Neural cell (in vitro differentiated cells): ENCODE measurements around the gene CCDC63. TPM values are rescaled to one million over a fixed set of nuclear protein-coding genes. Genes with fewer than 3 reads are reported as not detected.

Experiments
- H2AFZ ChIP-seq: fragments of 200-600, 300-800 bp; sonication (generic), shearing (Covaris generic); 2 replicates; pipeline ENCODE4 v1.6.0; 2014; ENCODE audit warnings: low read depth, mild to moderate bottlenecking, antibody characterized with exemption, low read length, moderate library complexity
- H3F3A ChIP-seq: fragments of 200-600 bp; shearing (Covaris generic); 2 replicates; pipeline ENCODE4 v1.6.1; 2016; ENCODE audit warnings: mild to moderate bottlenecking, moderate library complexity, mixed read lengths, antibody characterized with exemption, low read length; ENCODE audit not compliant: insufficient read depth, poor library complexity, severe bottlenecking
- H3K27ac ChIP-seq: fragments of 200-600, 300-800 bp; sonication (generic), shearing (Covaris generic); 2 replicates; pipeline ENCODE4 v1.5.1; 2014; ENCODE audit warnings: mild to moderate bottlenecking, low read length, moderate library complexity
- H3K27me3 ChIP-seq: fragments of 300-800, 200-600 bp; sonication (generic), shearing (Covaris generic); 2 replicates; pipeline ENCODE4 v1.6.0; 2014; ENCODE audit warnings: mild to moderate bottlenecking, low read depth, low read length, moderate library complexity; ENCODE audit not compliant: insufficient read depth
- H3K36me3 ChIP-seq: fragments of 300-800, 200-600 bp; sonication (generic), shearing (Covaris generic); 2 replicates; pipeline ENCODE4 v1.5.1; 2014; ENCODE audit warnings: mild to moderate bottlenecking, antibody characterized with exemption, low read length, moderate library complexity; ENCODE audit not compliant: insufficient read depth
- H3K4me2 ChIP-seq: fragments of 300-800, 200-600 bp; sonication (generic), shearing (Covaris generic); 2 replicates; pipeline ENCODE4 v1.6.0; 2014; ENCODE audit warnings: mild to moderate bottlenecking, low read length
- H3K4me3 ChIP-seq: fragments of 300-800, 200-600 bp; sonication (generic), shearing (Covaris generic); 2 replicates; pipeline ENCODE4 v1.5.1; 2014; ENCODE audit warnings: mild to moderate bottlenecking, low read length, moderate library complexity
- H3K79me2 ChIP-seq: fragments of 200-600 bp; shearing (Covaris generic); replicated peaks from 2 replicates; pipeline ENCODE4 v1.6.0; 2014; ENCODE audit warnings: mild to moderate bottlenecking, low read length, moderate library complexity; ENCODE audit not compliant: insufficient read depth
- H3K9ac ChIP-seq: fragments of 300-800, 200-600 bp; sonication (generic), shearing (Covaris generic); 2 replicates; pipeline ENCODE4 v1.6.1; 2016; ENCODE audit warnings: mild to moderate bottlenecking, low read length, mixed read lengths
- H3K9me2 ChIP-seq: fragments of 200-600 bp; shearing (Covaris generic); 2 replicates; pipeline ENCODE4 v1.6.1; 2016; ENCODE audit warnings: mild to moderate bottlenecking, low read length, mixed read lengths; ENCODE audit not compliant: insufficient read depth
- H3K9me3 ChIP-seq: fragments of 200-600, 300-800 bp; sonication (generic), shearing (Covaris generic); 2 replicates; pipeline ENCODE4 v1.6.1; 2016; ENCODE audit warnings: mild to moderate bottlenecking, mixed run types, low read length, moderate library complexity, mixed read lengths
- H4K20me1 ChIP-seq: fragments of 200-600 bp; shearing (Covaris generic); 2 replicates; pipeline ENCODE4 v1.6.1; 2016; ENCODE audit warnings: mild to moderate bottlenecking, mixed run types; ENCODE audit not compliant: insufficient read depth
- CTCF ChIP-seq: fragments of 450-650 bp; IDR thresholded peaks from 2 replicates; pipeline ENCODE4 v1.5.1; 2014; ENCODE audit warnings: antibody characterized with exemption, mild to moderate bottlenecking, moderate library complexity; ENCODE audit not compliant: poor library complexity, severe bottlenecking
- EP300 ChIP-seq: fragments of 450-650 bp; conservative IDR thresholded peaks from 2 replicates; pipeline ENCODE4 v1.6.1; 2014; ENCODE audit warnings: antibody characterized with exemption, mild to moderate bottlenecking, moderate library complexity; ENCODE audit not compliant: poor library complexity, severe bottlenecking
- EZH2 ChIP-seq: fragments of 200-600, 300-800 bp; shearing (Covaris generic), sonication (generic); IDR thresholded peaks from 2 replicates; pipeline ENCODE4 v1.6.1; 2014; ENCODE audit warnings: antibody characterized with exemption, low read length, borderline replicate concordance, mild to moderate bottlenecking; ENCODE audit not compliant: insufficient read depth, poor library complexity, severe bottlenecking
- MXI1 ChIP-seq: fragments of 450-650 bp; conservative IDR thresholded peaks from 2 replicates; pipeline ENCODE4 v1.6.1; 2014; ENCODE audit warnings: antibody characterized with exemption, mild to moderate bottlenecking; ENCODE audit not compliant: poor library complexity, severe bottlenecking
- POLR2AphosphoS5 ChIP-seq: IDR thresholded peaks from 2 replicates; pipeline ENCODE4 v1.6.1; 2012
- RAD21 ChIP-seq: fragments of 450-650 bp; conservative IDR thresholded peaks from 2 replicates; pipeline ENCODE4 v1.6.1; 2014; ENCODE audit warnings: antibody characterized with exemption, mild to moderate bottlenecking, moderate library complexity
- REST ChIP-seq: IDR thresholded peaks from 2 replicates; pipeline ENCODE4 v1.6.1; 2012; ENCODE audit warnings: borderline replicate concordance
- SMC3 ChIP-seq: fragments of 450-650 bp; conservative IDR thresholded peaks from 2 replicates; pipeline ENCODE4 v1.6.1; 2014; ENCODE audit warnings: antibody characterized with exemption, mild to moderate bottlenecking, moderate library complexity; ENCODE audit not compliant: poor library complexity
- TAF1 ChIP-seq: IDR thresholded peaks from 2 replicates; pipeline ENCODE4 v1.6.1; 2012; ENCODE audit warnings: low read depth
- polyA plus RNA-seq: library from polyadenylated mRNA; depleted of rRNA; stranded (reverse); fragments of >200 nt; gene quantifications from 2 replicates; pipeline ENCODE4 v1.2.3, GENCODE V29; 2014

Gene CCDC63
- polyA plus RNA-seq, 1 donor from 2014 or later, result not detected

- H3F3A ChIP-seq, result no peaks in the 10 kb centered on the region
- no peaks in the 10 kb centered on the region for H3K9me2 ChIP-seq
- no peak overlapping the region for H3K9ac ChIP-seq
- no peaks in the 10 kb centered on the region for H3K79me2 ChIP-seq
- H3K4me2 ChIP-seq, result no peak overlapping the region
- H3K27me3 ChIP-seq, result no peaks in the 10 kb centered on the region
- H3K4me3 ChIP-seq, result no peak overlapping the region
- no peak overlapping the region for H2AFZ ChIP-seq
- no peak overlapping the region for H3K27ac ChIP-seq
- no peak for TF ChIP-seq SMC3
- no peak for TF ChIP-seq MXI1
- no peak for TF ChIP-seq POLR2AphosphoS5
- no peak for TF ChIP-seq EZH2
- no peak for TF ChIP-seq EP300
- no peak for TF ChIP-seq REST
- no peak for TF ChIP-seq CTCF
- TF ChIP-seq RAD21, result no peak
- TF ChIP-seq TAF1, result no peak
- no peaks in the 10 kb centered on the region for H3K9me3 ChIP-seq
- H4K20me1 ChIP-seq, result no peaks in the 10 kb centered on the region
- no peaks in the 10 kb centered on the region for H3K36me3 ChIP-seq
Observed at GRCh38 chr12:110912263-110912662, 65.5 kb downstream of the CCDC63 start.

DNA sequence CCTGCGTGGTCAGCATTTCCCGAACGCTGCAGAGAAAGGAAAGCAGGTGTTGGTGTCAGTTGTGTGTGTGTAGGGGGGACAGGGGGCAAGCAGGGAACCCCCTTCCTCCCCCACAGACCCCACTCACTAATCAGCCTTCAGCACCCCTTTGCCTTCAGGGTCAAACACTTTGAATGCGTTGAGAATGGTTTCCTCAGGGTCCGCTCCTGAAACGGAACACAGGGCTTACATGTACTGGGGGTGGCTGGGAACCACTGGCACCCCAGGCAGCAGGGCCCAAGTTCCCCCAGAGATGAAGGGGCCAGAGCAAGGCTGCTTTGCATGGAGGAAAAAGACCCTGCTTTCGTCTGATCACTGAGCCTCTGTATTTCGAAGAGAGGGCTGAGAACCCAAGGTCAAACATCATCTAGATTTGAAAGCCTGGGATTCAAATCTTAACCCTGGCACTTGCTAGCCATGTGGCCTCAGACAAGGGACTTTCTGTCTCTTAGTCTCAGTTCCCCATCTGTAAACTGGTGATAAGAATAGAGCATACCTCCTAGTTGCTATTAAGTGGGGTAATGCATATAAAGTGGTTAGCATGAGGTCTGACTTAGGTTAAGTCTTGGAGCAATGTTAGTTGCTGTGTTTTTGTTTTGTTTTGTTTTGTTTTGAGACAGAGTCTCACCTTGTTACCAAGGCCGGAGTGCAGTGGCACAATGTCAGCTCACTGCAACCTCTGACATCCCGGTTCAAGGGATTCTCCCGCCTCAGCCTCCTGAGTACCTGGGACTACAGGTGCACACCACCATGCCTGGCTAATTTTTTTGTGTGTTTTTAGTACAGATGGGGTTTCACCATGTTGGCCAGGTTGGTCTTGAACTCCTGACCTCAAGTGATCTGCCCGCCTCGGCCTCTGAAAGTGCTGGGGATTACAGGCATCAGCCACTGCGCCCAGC is 66.6 kb downstream of the CCDC63 start:
- Histone ChIP-seq H3F3A (no peaks in the 10 kb centered on the region), H3K36me3 (no peaks in the 10 kb centered on the region), H3K9ac (no peak overlapping the region), H2AFZ (no peak overlapping the region), H3K9me2 (no peaks in the 10 kb centered on the region), H3K27ac (no peak overlapping the region), H3K9me3 (no peaks in the 10 kb centered on the region), H3K4me2 (no peak overlapping the region), H3K79me2 (no peaks in the 10 kb centered on the region), H3K4me3 (no peak overlapping the region), H3K27me3 (no peaks in the 10 kb centered on the region), H4K20me1 (no peaks in the 10 kb centered on the region)
- TF ChIP-seq EZH2, result no peak
- TF ChIP-seq RAD21, result no peak
- TF ChIP-seq POLR2AphosphoS5, result no peak
- TF ChIP-seq SMC3, result no peak
- no peak for TF ChIP-seq TAF1
- TF ChIP-seq CTCF, result no peak
- TF ChIP-seq REST, result no peak
- TF ChIP-seq EP300, result no peak
- no peak for TF ChIP-seq MXI1
